22Rv1 (cell line): ENCODE data around the gene COLGALT1.

ENCODE experiments used
- ZFX ChIP-seq: fragments of 450-650 bp; IDR thresholded peaks from 2 replicates; pipeline ENCODE4 v1.6.1; 2017; ENCODE audit warnings: antibody characterized with exemption, borderline replicate concordance
- TF ChIP-seq, protein P1 (sequence below): fragments of 450-650 bp; IDR thresholded peaks from 2 replicates; pipeline ENCODE4 v1.5.1; 2017; ENCODE audit warnings: mild to moderate bottlenecking

DNA sequence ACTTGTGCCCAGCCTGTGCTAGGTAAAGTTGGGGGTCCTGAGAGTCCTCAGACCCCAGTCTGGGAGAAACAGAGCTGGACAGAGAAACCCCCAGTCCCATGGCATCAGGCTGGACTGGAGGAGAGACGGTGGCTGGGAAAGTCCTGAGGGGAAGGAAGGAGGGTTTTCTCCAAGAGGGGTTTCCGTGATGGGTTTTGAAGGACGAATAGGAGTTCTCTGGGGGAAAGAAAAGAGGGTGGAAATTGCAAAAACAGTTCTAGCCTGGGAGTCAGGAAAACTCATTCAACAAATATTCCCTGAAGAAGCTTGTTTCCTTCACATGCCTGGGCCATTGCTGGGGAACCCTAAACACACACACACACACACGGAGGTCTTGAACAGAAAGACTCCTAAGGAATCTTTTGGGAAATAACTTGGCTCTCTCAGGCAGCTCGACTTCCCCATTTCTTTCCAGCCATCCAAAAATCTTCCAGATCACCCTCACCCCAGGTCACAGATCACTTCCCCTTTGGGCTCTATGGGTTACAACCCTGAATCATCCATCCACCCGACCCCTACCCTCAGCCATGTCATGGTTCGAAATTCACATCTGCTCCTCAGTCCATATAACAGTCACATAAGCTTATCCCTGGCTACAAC is 47.5 kb downstream of the COLGALT1 start:
- TF ChIP-seq, protein P1, sequence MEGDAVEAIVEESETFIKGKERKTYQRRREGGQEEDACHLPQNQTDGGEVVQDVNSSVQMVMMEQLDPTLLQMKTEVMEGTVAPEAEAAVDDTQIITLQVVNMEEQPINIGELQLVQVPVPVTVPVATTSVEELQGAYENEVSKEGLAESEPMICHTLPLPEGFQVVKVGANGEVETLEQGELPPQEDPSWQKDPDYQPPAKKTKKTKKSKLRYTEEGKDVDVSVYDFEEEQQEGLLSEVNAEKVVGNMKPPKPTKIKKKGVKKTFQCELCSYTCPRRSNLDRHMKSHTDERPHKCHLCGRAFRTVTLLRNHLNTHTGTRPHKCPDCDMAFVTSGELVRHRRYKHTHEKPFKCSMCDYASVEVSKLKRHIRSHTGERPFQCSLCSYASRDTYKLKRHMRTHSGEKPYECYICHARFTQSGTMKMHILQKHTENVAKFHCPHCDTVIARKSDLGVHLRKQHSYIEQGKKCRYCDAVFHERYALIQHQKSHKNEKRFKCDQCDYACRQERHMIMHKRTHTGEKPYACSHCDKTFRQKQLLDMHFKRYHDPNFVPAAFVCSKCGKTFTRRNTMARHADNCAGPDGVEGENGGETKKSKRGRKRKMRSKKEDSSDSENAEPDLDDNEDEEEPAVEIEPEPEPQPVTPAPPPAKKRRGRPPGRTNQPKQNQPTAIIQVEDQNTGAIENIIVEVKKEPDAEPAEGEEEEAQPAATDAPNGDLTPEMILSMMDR: no peak
- no peak for TF ChIP-seq ZFX
